Raji (cell line): ENCODE data around the gene EIF2S3.

Source experiments
- POLR2A ChIP-seq: IDR thresholded peaks from 2 replicates; pipeline ENCODE4 v1.6.1; 2011; ENCODE audit warnings: low read depth, low read length, control low read depth; ENCODE audit not compliant: insufficient read depth

The EIF2S3 gene

GRCh38 chrX:24027086-24027485 is 27.7 kb upstream of the EIF2S3 start, which contains the start of gene KLHL15:
KLHL15 (minus strand) TSS chrX:24027186; CDS start chrX:24006693, 20,493 bp downstream.
- TF ChIP-seq POLR2A = no peak

GRCh38 chrX:24027985-24028384 is 26.8 kb upstream of the EIF2S3 start:
- no peak for TF ChIP-seq POLR2A

- no peak for TF ChIP-seq POLR2A
Measured at GRCh38 chrX:24030597-24030996, 24.2 kb upstream of the EIF2S3 start.

- TF ChIP-seq POLR2A = no peak
Measured at GRCh38 chrX:24034485-24034884, 20.3 kb upstream of the EIF2S3 start.

- no peak for TF ChIP-seq POLR2A
Measured at GRCh38 chrX:24037729-24038128, 17.0 kb upstream of the EIF2S3 start.

GRCh38 chrX:24055043-24055356 is 244 bp downstream of the EIF2S3 start:
- TF ChIP-seq POLR2A = no peak

- no peak for TF ChIP-seq POLR2A
Measured at GRCh38 chrX:24063488-24063887, 8.7 kb downstream of the EIF2S3 start.

- no peak for TF ChIP-seq POLR2A
Measured at GRCh38 chrX:24069877-24070276, 15.1 kb downstream of the EIF2S3 start.

- no peak for TF ChIP-seq POLR2A
Measured at GRCh38 chrX:24079411-24079810, 24.7 kb downstream of the EIF2S3 start.

- TF ChIP-seq POLR2A = no peak
Measured at GRCh38 chrX:24080704-24081103, 25.9 kb downstream of the EIF2S3 start.

- TF ChIP-seq POLR2A = no peak
Measured at GRCh38 chrX:24081661-24082154, 27.0 kb downstream of the EIF2S3 start.

GRCh38 chrX:24082447-24082846 is 27.7 kb downstream of the EIF2S3 start:
- TF ChIP-seq POLR2A = no peak

- no peak for TF ChIP-seq POLR2A
Measured at GRCh38 chrX:24085101-24085500, 30.3 kb downstream of the EIF2S3 start.

GRCh38 chrX:24090300-24091200 is 35.8 kb downstream of the EIF2S3 start:
- TF ChIP-seq POLR2A = no peak

GRCh38 chrX:24093746-24094145 is 39.0 kb downstream of the EIF2S3 start:
- TF ChIP-seq POLR2A = no peak

GRCh38 chrX:24097741-24098260 is 43.0 kb downstream of the EIF2S3 start:
- no peak for TF ChIP-seq POLR2A
